ENCODE measurements around the gene ZNF687.
A peak's percentile ranks its signal among the peaks of the same experiment; 100 is the strongest.

ZNF687 gene, protein sequence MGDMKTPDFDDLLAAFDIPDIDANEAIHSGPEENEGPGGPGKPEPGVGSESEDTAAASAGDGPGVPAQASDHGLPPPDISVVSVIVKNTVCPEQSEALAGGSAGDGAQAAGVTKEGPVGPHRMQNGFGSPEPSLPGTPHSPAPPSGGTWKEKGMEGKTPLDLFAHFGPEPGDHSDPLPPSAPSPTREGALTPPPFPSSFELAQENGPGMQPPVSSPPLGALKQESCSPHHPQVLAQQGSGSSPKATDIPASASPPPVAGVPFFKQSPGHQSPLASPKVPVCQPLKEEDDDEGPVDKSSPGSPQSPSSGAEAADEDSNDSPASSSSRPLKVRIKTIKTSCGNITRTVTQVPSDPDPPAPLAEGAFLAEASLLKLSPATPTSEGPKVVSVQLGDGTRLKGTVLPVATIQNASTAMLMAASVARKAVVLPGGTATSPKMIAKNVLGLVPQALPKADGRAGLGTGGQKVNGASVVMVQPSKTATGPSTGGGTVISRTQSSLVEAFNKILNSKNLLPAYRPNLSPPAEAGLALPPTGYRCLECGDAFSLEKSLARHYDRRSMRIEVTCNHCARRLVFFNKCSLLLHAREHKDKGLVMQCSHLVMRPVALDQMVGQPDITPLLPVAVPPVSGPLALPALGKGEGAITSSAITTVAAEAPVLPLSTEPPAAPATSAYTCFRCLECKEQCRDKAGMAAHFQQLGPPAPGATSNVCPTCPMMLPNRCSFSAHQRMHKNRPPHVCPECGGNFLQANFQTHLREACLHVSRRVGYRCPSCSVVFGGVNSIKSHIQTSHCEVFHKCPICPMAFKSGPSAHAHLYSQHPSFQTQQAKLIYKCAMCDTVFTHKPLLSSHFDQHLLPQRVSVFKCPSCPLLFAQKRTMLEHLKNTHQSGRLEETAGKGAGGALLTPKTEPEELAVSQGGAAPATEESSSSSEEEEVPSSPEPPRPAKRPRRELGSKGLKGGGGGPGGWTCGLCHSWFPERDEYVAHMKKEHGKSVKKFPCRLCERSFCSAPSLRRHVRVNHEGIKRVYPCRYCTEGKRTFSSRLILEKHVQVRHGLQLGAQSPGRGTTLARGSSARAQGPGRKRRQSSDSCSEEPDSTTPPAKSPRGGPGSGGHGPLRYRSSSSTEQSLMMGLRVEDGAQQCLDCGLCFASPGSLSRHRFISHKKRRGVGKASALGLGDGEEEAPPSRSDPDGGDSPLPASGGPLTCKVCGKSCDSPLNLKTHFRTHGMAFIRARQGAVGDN

DNA sequence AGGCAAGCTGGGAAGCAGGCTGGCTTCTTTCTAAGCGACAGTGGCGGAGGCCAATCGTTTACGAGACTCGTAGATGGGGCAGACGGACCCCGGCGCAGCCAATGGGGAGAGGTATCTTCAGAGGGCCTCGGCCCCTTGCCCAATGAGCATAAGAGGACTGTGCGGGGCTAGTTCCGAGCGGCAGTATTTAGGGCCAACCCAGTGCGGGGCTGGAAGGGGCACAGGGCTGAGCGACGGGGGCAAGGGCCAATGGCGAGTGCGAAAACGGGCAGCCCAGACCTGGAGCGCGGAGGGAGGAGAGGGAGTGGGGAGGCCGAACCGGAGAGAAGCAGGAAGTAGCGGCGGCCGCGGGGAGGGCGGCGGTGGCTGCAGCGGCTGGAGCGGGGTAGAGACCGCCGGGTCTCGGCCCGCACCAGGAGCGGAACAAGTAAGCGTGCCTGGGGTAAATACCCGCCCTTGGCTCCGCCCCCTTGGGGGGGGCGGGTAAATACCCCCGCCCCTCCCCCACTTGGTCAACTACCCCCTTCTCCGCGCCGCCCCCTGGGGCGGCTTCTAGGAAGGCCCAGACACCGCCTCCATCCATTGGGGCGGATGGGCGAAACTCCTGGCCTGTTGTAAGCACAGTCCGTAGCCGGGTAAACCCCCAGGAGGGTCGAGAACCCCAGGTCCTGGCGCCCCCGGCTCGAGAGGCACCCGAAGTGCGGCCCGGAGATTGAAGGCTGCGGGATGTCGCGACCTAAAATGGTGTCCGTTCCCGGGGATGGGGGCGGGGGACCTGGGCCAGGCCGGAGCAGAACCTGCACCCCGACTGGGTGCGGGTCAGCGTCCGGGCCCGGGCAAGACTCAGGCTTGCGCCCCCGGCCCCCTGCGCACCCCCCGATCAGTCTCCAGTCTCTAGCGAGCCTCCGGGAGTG lies at the start of gene ZNF687:
ZNF687 (plus strand) TSS at position 331 of the 914 bp plus-strand sequence. CDS start 3,993 bp downstream, outside the sequence.
- intact Hi-C loops (cut with DNase I; ENCODE audit: low total_unique reads) = no loop called here
- Histone ChIP-seq H3K9me3 (no peaks in the 10 kb centered on the region), H3K4me3 (peak within 1 kb of the TSS; percentile 70 to 87), H3K27ac (peak within 1 kb of the TSS; percentile 96), H3K36me3 (peaks cover 12 to 26% (median 18%) of the 10 kb centered on the region in 3 donors), H3K27me3 (no peaks in the 10 kb centered on the region), H3K4me1 (peaks cover 0 to 20% (median 19%) of the 10 kb centered on the region in 4 donors)
- TF ChIP-seq, protein P1, sequence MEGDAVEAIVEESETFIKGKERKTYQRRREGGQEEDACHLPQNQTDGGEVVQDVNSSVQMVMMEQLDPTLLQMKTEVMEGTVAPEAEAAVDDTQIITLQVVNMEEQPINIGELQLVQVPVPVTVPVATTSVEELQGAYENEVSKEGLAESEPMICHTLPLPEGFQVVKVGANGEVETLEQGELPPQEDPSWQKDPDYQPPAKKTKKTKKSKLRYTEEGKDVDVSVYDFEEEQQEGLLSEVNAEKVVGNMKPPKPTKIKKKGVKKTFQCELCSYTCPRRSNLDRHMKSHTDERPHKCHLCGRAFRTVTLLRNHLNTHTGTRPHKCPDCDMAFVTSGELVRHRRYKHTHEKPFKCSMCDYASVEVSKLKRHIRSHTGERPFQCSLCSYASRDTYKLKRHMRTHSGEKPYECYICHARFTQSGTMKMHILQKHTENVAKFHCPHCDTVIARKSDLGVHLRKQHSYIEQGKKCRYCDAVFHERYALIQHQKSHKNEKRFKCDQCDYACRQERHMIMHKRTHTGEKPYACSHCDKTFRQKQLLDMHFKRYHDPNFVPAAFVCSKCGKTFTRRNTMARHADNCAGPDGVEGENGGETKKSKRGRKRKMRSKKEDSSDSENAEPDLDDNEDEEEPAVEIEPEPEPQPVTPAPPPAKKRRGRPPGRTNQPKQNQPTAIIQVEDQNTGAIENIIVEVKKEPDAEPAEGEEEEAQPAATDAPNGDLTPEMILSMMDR (IDR thresholded peaks at IDR 0.05) = peak in 1 of 2 experiments; percentile 3
- peak; percentile 100 for DNase-seq

DNA sequence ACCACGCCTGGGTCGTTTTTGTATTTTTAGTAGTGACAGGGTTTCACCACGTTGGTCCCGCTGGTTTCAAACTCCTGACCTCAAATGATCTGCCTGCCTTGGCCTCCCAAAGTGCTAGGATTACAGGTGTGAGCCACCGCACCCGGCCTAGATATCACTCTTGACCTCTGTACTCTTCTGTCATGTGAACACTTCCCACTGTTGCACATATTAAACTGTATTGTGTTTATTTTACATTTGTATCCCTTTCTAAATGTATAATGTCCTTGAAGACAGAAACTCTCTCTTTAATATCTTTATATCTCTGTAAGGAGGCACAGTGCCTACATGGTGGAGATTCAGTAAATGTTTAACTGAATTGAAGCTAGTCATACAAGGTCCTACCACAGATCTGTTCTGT lies 46.9 kb upstream of the ZNF687 start:
- no peak overlapping the region for H3K4me3 ChIP-seq
- H3K27me3 ChIP-seq = no peaks in the 10 kb centered on the region
- intact Hi-C loops (cut with DNase I; ENCODE audit: low total_unique reads) = no loop called here
- peaks cover 95 to 100% (median 100%) of the 10 kb centered on the region in 3 donors for H3K36me3 ChIP-seq
- no peaks in the 10 kb centered on the region for H3K9me3 ChIP-seq
- DNase-seq = no peak
- TF ChIP-seq, protein P1 (IDR thresholded peaks at IDR 0.05) = no peak
- H3K27ac ChIP-seq = no peak overlapping the region
- no peaks in the 10 kb centered on the region for H3K4me1 ChIP-seq

DNA sequence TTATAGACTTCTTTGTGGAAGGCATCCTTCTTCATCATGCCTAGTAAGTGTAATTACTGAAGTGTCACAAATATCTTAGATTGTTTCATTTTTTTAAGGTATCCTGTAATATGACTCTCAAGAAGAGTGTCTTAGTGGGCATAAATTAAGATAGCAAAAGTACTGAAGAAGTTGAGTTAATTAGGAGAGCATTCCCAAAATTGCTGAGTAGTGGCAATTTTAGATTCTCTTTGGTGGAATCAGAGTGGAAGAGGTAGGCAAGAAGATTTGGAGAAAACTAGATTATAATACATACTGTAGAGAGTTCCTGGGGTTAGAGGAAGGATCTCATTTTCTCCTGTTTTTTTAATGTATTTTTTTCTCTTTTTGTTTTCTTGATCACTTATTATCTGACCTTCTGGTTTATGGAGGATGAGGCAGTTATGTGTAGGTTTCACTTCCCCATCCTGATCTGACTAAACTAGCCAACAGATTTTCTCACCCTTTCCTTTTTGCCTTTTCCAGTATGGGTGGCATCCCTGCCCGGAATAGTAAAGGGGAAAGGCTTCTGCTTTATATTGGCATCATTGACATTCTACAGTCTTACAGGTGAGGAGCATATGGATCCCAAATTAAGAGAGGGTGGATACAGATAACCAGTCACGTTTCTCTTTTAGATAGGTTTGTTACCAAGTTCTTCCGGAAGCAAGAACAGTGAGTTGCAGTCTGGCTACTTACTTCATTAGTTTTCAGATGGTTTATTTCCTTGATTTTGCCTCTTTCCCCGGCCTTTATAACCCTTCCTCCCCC lies 44.2 kb upstream of the ZNF687 start:
- Histone ChIP-seq H3K36me3 (peaks cover 95 to 100% (median 100%) of the 10 kb centered on the region in 3 donors), H3K4me3 (no peak overlapping the region), H3K27me3 (no peaks in the 10 kb centered on the region), H3K9me3 (no peaks in the 10 kb centered on the region), H3K4me1 (no peaks in the 10 kb centered on the region), H3K27ac (no peak overlapping the region)
- DNase-seq = no peak
- intact Hi-C loops (cut with DNase I; ENCODE audit: low total_unique reads) = no loop called here
- TF ChIP-seq, protein P1 (IDR thresholded peaks at IDR 0.05) = no peak

DNA sequence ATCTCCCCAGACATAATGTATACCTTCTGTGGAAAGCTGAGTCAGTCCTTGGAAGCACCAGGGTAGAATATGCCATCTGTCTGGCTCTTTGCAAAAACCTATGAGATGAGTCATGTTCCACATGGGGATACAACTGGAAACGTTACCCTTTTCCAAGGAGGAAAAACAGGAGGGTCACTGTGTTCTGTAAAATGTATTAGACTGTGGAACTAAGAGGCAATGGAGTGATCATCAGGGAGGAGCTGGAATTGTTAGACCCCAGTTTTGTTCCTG lies 43.7 kb upstream of the ZNF687 start:
- no peak for DNase-seq
- H3K36me3 ChIP-seq = peaks cover 97 to 100% (median 100%) of the 10 kb centered on the region in 3 donors
- H3K27ac ChIP-seq = no peak overlapping the region
- H3K9me3 ChIP-seq = no peaks in the 10 kb centered on the region
- TF ChIP-seq, protein P1 (IDR thresholded peaks at IDR 0.05) = no peak
- intact Hi-C loops (cut with DNase I; ENCODE audit: low total_unique reads) = no loop called here
- no peak overlapping the region for H3K4me3 ChIP-seq
- H3K4me1 ChIP-seq = no peaks in the 10 kb centered on the region
- no peaks in the 10 kb centered on the region for H3K27me3 ChIP-seq
